ENCODE results near the gene GRIN2D. TPM values are rescaled to one million over a fixed set of nuclear protein-coding genes. Genes with fewer than 3 reads are reported as not detected.
A peak's percentile ranks its signal among the peaks of the same experiment; 100 is the strongest.

Gene GRIN2D
- total RNA-seq, result under 1 TPM; 0.07 TPM

- intact Hi-C loops (cut with micrococcal nuclease), result no loop called here
- Mint-ChIP-seq H3K27me3 (peaks cover 34% of the 10 kb centered on the region), H3K4me3 (peak within 1 kb of the TSS; percentile 1), H3K9me3 (no peaks in the 10 kb centered on the region), H3K27ac (peak within 1 kb of the TSS; percentile 18), H3K36me3 (peaks cover under 1% of the 10 kb centered on the region), H3K4me1 (ENCODE audit: low read depth) (peaks cover 34% of the 10 kb centered on the region)
- DNase-seq, result peak; percentile 37
- ChIA-PET CTCF (interaction anchor here (0.7 to 1.3 kb wide), 3 partner anchors 31 to 190 kb away, joined by 3 to 4 read pairs (median 4); partner anchors contain the start of gene TMEM143), POLR2A (no interaction called here)
These were observed at the start of gene GRIN2D for GRCh38 chr19:48393559-48394330. Gene GRIN2D (plus strand): TSS chr19:48393668. CDS start chr19:48398393, 4,725 bp downstream.

- no peaks in the 10 kb centered on the region for H3K9me3 Mint-ChIP-seq
- intact Hi-C loops (cut with micrococcal nuclease), result no loop called here
- no peak for DNase-seq
- no peaks in the 10 kb centered on the region for H3K4me1 Mint-ChIP-seq (ENCODE audit: low read depth)
- H3K36me3 Mint-ChIP-seq, result peaks cover 3% of the 10 kb centered on the region
- H3K27ac Mint-ChIP-seq, result no peak overlapping the region
- no peak overlapping the region for H3K4me3 Mint-ChIP-seq
- CTCF ChIA-PET, result interaction anchor here (1.5 to 1.8 kb wide), 2 partner anchors 11 kb away, joined by 3 to 4 read pairs; no protein-coding TSS in a partner anchor
- no peaks in the 10 kb centered on the region for H3K27me3 Mint-ChIP-seq
- POLR2A ChIA-PET, result no interaction called here
These were observed 48.6 kb upstream of the GRIN2D start for GRCh38 chr19:48344892-48345291.

DNA sequence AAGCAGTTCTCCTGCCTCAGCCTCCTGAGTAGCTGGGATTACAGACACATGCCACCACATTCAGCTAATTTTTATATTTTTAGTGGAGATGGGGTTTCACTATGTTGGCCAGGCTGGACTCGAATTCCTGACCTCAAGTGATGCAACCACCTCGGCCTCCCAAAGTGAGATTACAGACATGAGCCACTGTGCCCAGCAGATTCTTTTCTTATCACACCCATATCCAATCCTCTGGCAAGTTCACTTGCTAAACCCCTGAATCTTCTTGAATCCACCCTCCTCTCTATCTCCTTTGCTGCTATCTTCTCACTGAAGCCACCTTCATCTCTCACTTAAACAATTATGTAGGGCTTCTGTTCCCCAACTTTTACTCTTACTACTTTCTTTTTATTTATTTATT is 47.3 kb upstream of the GRIN2D start:
- Mint-ChIP-seq H3K36me3 (peaks cover 3% of the 10 kb centered on the region), H3K27me3 (no peaks in the 10 kb centered on the region), H3K4me3 (no peak overlapping the region), H3K9me3 (no peaks in the 10 kb centered on the region), H3K4me1 (ENCODE audit: low read depth) (peaks cover 2% of the 10 kb centered on the region), H3K27ac (no peak overlapping the region)
- ChIA-PET CTCF (interaction anchor here (1.3 to 1.8 kb wide), 2 partner anchors 12 to 45 kb away, joined by 4 read pairs; partner anchors contain the start of gene KDELR1), POLR2A (no interaction called here)
- no peak for DNase-seq
- intact Hi-C loops (cut with micrococcal nuclease), result no loop called here

- intact Hi-C loops (cut with micrococcal nuclease), result no loop called here
- Mint-ChIP-seq H3K9me3 (no peaks in the 10 kb centered on the region), H3K36me3 (peaks cover 3% of the 10 kb centered on the region), H3K27ac (no peak overlapping the region), H3K4me1 (ENCODE audit: low read depth) (peaks cover 4% of the 10 kb centered on the region), H3K4me3 (no peak overlapping the region), H3K27me3 (no peaks in the 10 kb centered on the region)
- ChIA-PET CTCF (interaction anchor here (0.7 to 1.0 kb wide), 3 partner anchors 8 to 43 kb away, joined by 3 to 4 read pairs (median 3); partner anchors contain the start of gene KDELR1), POLR2A (no interaction called here)
- no peak for DNase-seq
These were observed 45.4 kb upstream of the GRIN2D start for GRCh38 chr19:48348045-48348444.

- Mint-ChIP-seq H3K9me3 (no peaks in the 10 kb centered on the region), H3K36me3 (peaks cover 3% of the 10 kb centered on the region), H3K4me1 (ENCODE audit: low read depth) (peaks cover 4% of the 10 kb centered on the region), H3K27ac (no peak overlapping the region), H3K27me3 (no peaks in the 10 kb centered on the region), H3K4me3 (no peak overlapping the region)
- intact Hi-C loops (cut with micrococcal nuclease), result no loop called here
- POLR2A ChIA-PET, result no interaction called here
- CTCF ChIA-PET, result no interaction called here
- no peak for DNase-seq
These were observed 44.7 kb upstream of the GRIN2D start for GRCh38 chr19:48348737-48349136.

DNA sequence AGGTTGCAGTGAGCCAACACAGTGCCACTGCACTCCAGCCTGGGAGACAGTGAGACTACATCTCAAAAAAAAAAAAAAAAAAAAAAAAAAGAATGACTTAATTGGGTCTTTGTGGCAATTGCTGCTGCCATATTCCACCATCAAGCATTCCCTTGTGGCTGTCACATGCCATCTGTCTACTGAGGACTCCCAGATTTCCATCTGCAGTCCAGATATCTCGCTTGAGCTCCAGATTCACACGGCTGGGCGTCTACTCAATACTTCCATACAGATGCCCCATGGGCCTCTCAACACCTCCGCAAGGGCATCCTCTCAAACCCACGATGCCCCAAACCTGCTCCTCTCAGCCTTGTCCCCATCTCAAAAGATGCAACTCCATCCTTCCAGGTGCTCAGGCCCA is 42.6 kb upstream of the GRIN2D start:
- POLR2A ChIA-PET, result interaction anchor here (1.0 kb wide), 1 partner anchor 41 kb away, joined by 3 read pairs; the partner anchor contains the start of gene KDELR1
- intact Hi-C loops (cut with micrococcal nuclease), result no loop called here
- Mint-ChIP-seq H3K4me3 (no peak overlapping the region), H3K4me1 (ENCODE audit: low read depth) (peaks cover 4% of the 10 kb centered on the region), H3K9me3 (no peaks in the 10 kb centered on the region), H3K27ac (no peak overlapping the region), H3K36me3 (peaks cover 3% of the 10 kb centered on the region), H3K27me3 (no peaks in the 10 kb centered on the region)
- DNase-seq, result no peak
- CTCF ChIA-PET, result interaction anchor here (0.5 to 2.3 kb wide), 14 partner anchors 9 to 257 kb away, joined by 3 to 19 read pairs (median 4); partner anchors contain the start of genes KDELR1, SYNGR4 and TMEM143

DNA sequence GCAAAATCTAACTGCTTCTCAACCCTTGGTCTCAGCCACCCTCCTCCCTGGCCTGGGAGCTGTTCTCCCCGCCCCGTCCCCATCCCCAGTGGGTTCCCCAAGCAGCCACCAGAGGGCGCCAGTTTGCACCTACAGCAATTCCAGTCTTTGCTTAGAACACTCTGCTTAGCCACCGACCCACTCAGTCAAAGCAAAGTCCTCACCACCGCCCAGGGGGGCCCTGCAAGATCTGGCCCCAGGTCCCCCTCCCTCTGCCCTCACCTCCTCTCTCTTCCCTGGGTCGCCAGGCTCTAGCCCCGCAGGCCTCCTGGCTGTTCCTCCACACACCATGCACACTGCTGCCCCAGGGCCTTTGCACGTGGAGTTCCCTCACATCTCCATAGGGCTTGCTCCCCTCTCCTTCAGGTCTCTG is 42.1 kb upstream of the GRIN2D start:
- Mint-ChIP-seq H3K27ac (no peak overlapping the region), H3K4me3 (no peak overlapping the region), H3K4me1 (ENCODE audit: low read depth) (peaks cover 4% of the 10 kb centered on the region), H3K36me3 (peaks cover 3% of the 10 kb centered on the region), H3K9me3 (no peaks in the 10 kb centered on the region), H3K27me3 (no peaks in the 10 kb centered on the region)
- POLR2A ChIA-PET, result interaction anchor here (1.0 kb wide), 1 partner anchor 40 kb away, joined by 3 read pairs; the partner anchor contains the start of gene KDELR1
- CTCF ChIA-PET, result interaction anchor here (0.6 to 2.3 kb wide), 13 partner anchors 9 to 257 kb away, joined by 3 to 19 read pairs (median 4); partner anchors contain the start of genes KDELR1, SYNGR4 and TMEM143
- intact Hi-C loops (cut with micrococcal nuclease), result no loop called here
- DNase-seq, result peak; percentile 89

DNA sequence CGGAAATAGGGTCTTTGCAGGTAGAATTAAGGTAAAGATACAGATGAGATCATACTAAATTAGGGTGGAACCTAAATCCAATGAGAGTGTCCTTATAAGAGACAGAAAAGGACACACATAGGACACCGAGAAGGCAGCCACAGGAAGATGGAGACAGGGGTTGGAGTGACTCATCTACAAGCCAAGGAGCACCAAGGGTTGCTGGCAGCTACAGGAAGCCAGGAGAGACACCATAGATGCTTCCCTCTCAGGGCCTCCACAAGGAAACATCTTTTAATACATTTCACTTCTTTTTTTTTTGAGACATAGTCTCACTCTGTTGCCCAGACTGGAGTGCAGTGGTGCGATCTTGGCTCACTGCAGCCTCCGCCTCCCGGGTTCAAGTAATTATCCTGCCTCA is 39.8 kb upstream of the GRIN2D start:
- Mint-ChIP-seq H3K27me3 (no peaks in the 10 kb centered on the region), H3K4me1 (ENCODE audit: low read depth) (peaks cover 4% of the 10 kb centered on the region), H3K4me3 (no peak overlapping the region), H3K36me3 (no peaks in the 10 kb centered on the region), H3K27ac (no peak overlapping the region), H3K9me3 (no peaks in the 10 kb centered on the region)
- ChIA-PET POLR2A (interaction anchor here (1.1 kb wide), 1 partner anchor 10 kb away, joined by 4 read pairs; the partner anchor contains the start of genes SYNGR4 and TMEM143), CTCF (interaction anchor here (0.6 to 1.9 kb wide), 6 partner anchors 10 to 1121 kb away, joined by 3 to 6 read pairs (median 4); partner anchors contain the start of genes KDELR1, SYNGR4 and TMEM143)
- no peak for DNase-seq
- intact Hi-C loops (cut with micrococcal nuclease), result no loop called here

DNA sequence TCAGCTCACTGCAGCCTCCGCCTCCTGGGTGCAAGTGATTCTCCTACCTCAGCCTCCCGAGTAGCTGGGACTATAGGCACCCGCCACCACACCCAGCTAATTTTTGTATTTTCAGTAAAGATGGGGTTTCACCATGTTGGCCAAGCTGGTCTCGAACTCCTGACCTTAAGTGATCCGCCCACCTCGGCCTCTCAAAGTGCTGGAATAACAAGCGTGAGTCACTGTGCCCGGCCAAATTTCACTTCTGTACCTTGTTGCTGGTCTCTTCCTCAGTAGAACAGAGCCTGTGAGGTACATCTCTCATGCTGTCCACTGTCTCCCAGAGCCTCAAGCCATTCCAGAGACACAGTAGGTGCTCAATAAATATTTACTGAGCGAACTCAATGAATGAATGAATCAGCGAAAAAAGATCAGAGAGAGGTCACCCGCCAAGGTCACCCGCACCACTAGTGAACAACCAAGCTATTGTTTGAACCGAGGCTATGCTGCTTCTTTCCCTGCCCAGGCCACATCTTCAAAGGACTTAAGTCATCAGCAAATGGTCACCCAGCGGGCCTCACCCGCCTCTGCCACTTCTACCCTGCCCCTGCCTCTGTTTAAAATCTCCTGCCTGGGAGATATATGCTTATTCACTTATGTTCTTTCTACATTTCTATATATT is 39.0 kb upstream of the GRIN2D start:
- Mint-ChIP-seq H3K4me3 (no peak overlapping the region), H3K27ac (no peak overlapping the region), H3K9me3 (no peaks in the 10 kb centered on the region), H3K36me3 (no peaks in the 10 kb centered on the region), H3K4me1 (ENCODE audit: low read depth) (peaks cover 4% of the 10 kb centered on the region), H3K27me3 (no peaks in the 10 kb centered on the region)
- POLR2A ChIA-PET, result no interaction called here
- intact Hi-C loops (cut with micrococcal nuclease), result no loop called here
- CTCF ChIA-PET, result interaction anchor here (1.6 kb wide), 1 partner anchor 37 kb away, joined by 6 read pairs; the partner anchor contains the start of gene KDELR1
- DNase-seq, result no peak

- no peaks in the 10 kb centered on the region for H3K27me3 Mint-ChIP-seq
- H3K4me1 Mint-ChIP-seq (ENCODE audit: low read depth), result peaks cover 4% of the 10 kb centered on the region
- no peaks in the 10 kb centered on the region for H3K9me3 Mint-ChIP-seq
- CTCF ChIA-PET, result interaction anchor here (0.6 to 1.7 kb wide), 3 partner anchors 8 to 36 kb away, joined by 3 to 6 read pairs (median 5); partner anchors contain the start of gene KDELR1
- H3K4me3 Mint-ChIP-seq, result no peak overlapping the region
- no peak for DNase-seq
- POLR2A ChIA-PET, result no interaction called here
- intact Hi-C loops (cut with micrococcal nuclease), result no loop called here
- H3K27ac Mint-ChIP-seq, result no peak overlapping the region
- H3K36me3 Mint-ChIP-seq, result no peaks in the 10 kb centered on the region
These were observed 38.0 kb upstream of the GRIN2D start for GRCh38 chr19:48355365-48355954.

DNA sequence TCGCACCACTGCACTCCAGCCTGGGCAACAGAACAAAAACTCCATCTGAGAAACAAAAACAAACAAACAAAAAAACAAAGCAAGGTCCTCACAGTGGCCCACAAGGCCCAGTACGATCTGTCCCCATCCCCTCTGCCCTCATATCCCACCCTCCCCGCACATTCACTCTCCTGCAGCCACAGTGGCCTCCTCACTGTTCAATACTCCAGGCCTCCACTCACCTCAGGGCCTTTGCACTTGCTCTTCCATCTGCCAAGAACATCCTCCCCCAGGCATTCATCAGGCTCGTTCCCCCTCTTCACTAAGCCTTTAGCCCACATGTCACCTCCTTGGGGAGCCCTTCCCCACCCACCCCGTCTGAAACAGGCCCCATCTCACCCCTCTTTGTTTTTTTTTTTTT is 34.3 kb upstream of the GRIN2D start:
- DNase-seq, result no peak
- CTCF ChIA-PET, result no interaction called here
- Mint-ChIP-seq H3K4me1 (ENCODE audit: low read depth) (peaks cover 5% of the 10 kb centered on the region), H3K4me3 (no peak overlapping the region), H3K36me3 (peaks cover 4% of the 10 kb centered on the region), H3K27ac (no peak overlapping the region), H3K27me3 (no peaks in the 10 kb centered on the region), H3K9me3 (no peaks in the 10 kb centered on the region)
- POLR2A ChIA-PET, result no interaction called here
- intact Hi-C loops (cut with micrococcal nuclease), result no loop called here

DNA sequence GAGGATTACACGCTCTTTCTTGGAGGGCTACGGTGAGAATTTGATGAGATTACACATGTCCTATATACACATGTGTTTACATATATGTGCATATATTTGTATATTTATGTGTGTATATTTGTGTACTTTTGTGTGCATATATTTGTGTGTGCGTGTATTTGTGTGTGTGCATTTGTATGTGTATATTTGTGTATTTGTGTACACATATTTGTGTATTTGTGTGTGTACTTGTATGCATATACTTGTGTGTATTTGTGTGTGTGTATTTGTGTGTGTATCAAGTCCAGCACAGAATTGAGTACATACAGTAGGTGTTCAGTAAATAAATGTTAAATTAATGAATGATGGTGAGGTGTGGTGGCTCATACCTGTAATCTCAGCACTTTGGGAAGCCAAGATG is 31.6 kb upstream of the GRIN2D start:
- intact Hi-C loops (cut with micrococcal nuclease), result no loop called here
- DNase-seq, result no peak
- Mint-ChIP-seq H3K9me3 (no peaks in the 10 kb centered on the region), H3K4me3 (no peak overlapping the region), H3K36me3 (peaks cover 4% of the 10 kb centered on the region), H3K27me3 (no peaks in the 10 kb centered on the region), H3K4me1 (ENCODE audit: low read depth) (peaks cover 14% of the 10 kb centered on the region), H3K27ac (no peak overlapping the region)
- ChIA-PET POLR2A (no interaction called here), CTCF (interaction anchor here (1.1 to 2.7 kb wide), 3 partner anchors 28 to 222 kb away, joined by 4 to 29 read pairs (median 7); partner anchors contain the start of gene KDELR1)

All from activated CD4-positive, alpha-beta memory T cell treated with anti-CD3 and anti-CD28 coated beads for 36 hours (primary cell).